T-cell (primary cell): ENCODE data around the gene LY86. TPM values are rescaled to one million over a fixed set of nuclear protein-coding genes. Genes with fewer than 3 reads are reported as not detected.

ENCODE experiments used
- ATAC-seq, 4 experiments: fragments of 200-7000 bp in 3 of 4; fragments of 150-1000 bp in 1 of 4; cut with Tn5 transposase; replicated peaks in 1 of 4; 1 replicate in 3 of 4; 2 replicates in 1 of 4; pipeline ENCODE4 v1.10.0; 2021; ENCODE audit warnings: moderate library complexity in 3 of 4, mild to moderate bottlenecking in 2 of 4, moderate number of reproducible peaks in 1 of 4
- CTCF ChIA-PET, 2 donors: fragments of 300-600 bp; sonication (Branson Sonifier 250); formaldehyde crosslinking; loops; one replicate each; lab custom pipeline; 2022; ENCODE audit warnings: antibody characterized with exemption in 2 of 2; lab: Charles Lee
- POLR2A ChIA-PET, 2 donors: fragments of 300-600 bp; sonication (Branson Sonifier 250); formaldehyde crosslinking; loops; one replicate each; lab custom pipeline; 2022; ENCODE audit warnings: antibody characterized with exemption in 2 of 2; lab: Charles Lee
- DNase-seq, 35 experiments: peaks; one replicate each; pipeline versions ENCODE4 v3.0.0 to v3.0.0-alpha.2; 2013 to 2023
- H3K27ac ChIP-seq: one replicate; pipeline ENCODE4 v1.5.1; 2013; ENCODE audit warnings: low read length
- H3K27me3 ChIP-seq, 2 experiments: replicated peaks in 1 of 2; 1 replicate in 1 of 2; 2 replicates in 1 of 2; pipeline versions ENCODE4 v1.6.1 to v1.7.0; 2013; ENCODE audit warnings: low read length in 1 of 2, mixed read lengths in 1 of 2; ENCODE audit not compliant: control insufficient read depth in 2 of 2, insufficient read depth in 2 of 2; ENCODE audit errors: extremely low read depth in 1 of 2
- H3K36me3 ChIP-seq, 2 donors: 1 replicate in 1 of 2; 2 replicates in 1 of 2; pipeline versions ENCODE4 v1.6.1 to v1.7.0; 2013; ENCODE audit warnings: low read length in 1 of 2; ENCODE audit not compliant: control insufficient read depth in 2 of 2, insufficient read depth in 1 of 2; ENCODE audit errors: extremely low read depth in 1 of 2
- H3K4me1 ChIP-seq, 2 experiments: 1 replicate in 1 of 2; 2 replicates in 1 of 2; pipeline versions ENCODE4 v1.6.1 to v1.7.0; 2013; ENCODE audit warnings: low read length in 2 of 2, mixed read lengths in 1 of 2; ENCODE audit not compliant: insufficient read depth in 2 of 2, control insufficient read depth in 1 of 2; ENCODE audit errors: extremely low read depth in 1 of 2
- H3K4me3 ChIP-seq, 2 donors: 1 replicate in 1 of 2; 2 replicates in 1 of 2; pipeline versions ENCODE4 v1.5.1 to v1.7.0; 2013; ENCODE audit warnings: mild to moderate bottlenecking in 2 of 2, low read length in 1 of 2, moderate library complexity in 1 of 2; ENCODE audit not compliant: control insufficient read depth in 1 of 2; ENCODE audit errors: extremely low read depth in 1 of 2
- H3K9me3 ChIP-seq: 2 replicates; pipeline ENCODE4 v1.7.0; 2013
- H3K27ac Mint-ChIP-seq, 2 donors: one replicate each; pipeline ENCODE4 v1.8.0; 2020 to 2021; ENCODE audit warnings: mild to moderate bottlenecking in 2 of 2, mixed read lengths in 2 of 2
- H3K27me3 Mint-ChIP-seq, 2 donors: one replicate each; pipeline ENCODE4 v1.8.0; 2021 to 2022; ENCODE audit warnings: mixed read lengths in 2 of 2
- H3K36me3 Mint-ChIP-seq: one replicate; pipeline ENCODE4 v1.8.0; 2021; ENCODE audit warnings: mixed read lengths
- H3K4me1 Mint-ChIP-seq, 3 donors: one replicate each; pipeline ENCODE4 v1.8.0; 2020 to 2022; ENCODE audit warnings: mixed read lengths in 3 of 3, mild to moderate bottlenecking in 1 of 3
- H3K4me3 Mint-ChIP-seq, 3 donors: one replicate each; pipeline ENCODE4 v1.8.0; 2020 to 2022; ENCODE audit warnings: mild to moderate bottlenecking in 3 of 3, mixed read lengths in 3 of 3, moderate library complexity in 3 of 3
- H3K9me3 Mint-ChIP-seq, 3 donors: one replicate each; pipeline ENCODE4 v1.8.0; 2020 to 2022; ENCODE audit warnings: mixed read lengths in 3 of 3
- WGBS: methylation state at CpG from one replicate; pipeline ENCODE4 v1.1.5; 2013; ENCODE audit warnings: missing lambda C conversion rate; ENCODE audit not compliant: insufficient coverage; 5-methylcytosine and 5-hydroxymethylcytosine counted together
- total RNA-seq, 35 experiments: library from RNA in 6 of 35; stranded (reverse) in 6 of 35; fragments of 120-200 nt in 1 of 35; gene quantifications; one replicate each; pipeline versions ENCODE4 v1.2.1 to v1.2.4 and lab custom pipeline; 2013 to 2026

The LY86 gene
- total RNA-seq, 5 donors from 2014 or later (not counting 1 experiment from before 2014, with no cell fraction given) = 0.54 to 3.6 (median 2.5) TPM

- Mint-ChIP-seq H3K36me3 (no peaks in the 10 kb centered on the region), H3K4me3 (no peak overlapping the region), H3K27ac (no peak overlapping the region), H3K27me3 (peaks cover 0 to 3% of the 10 kb centered on the region in 2 donors), H3K4me1 (peaks cover 0 to 5% (median 0%) of the 10 kb centered on the region in 3 donors), H3K9me3 (no peaks in the 10 kb centered on the region)
- H3K4me3 ChIP-seq = no peak overlapping the region
- ATAC-seq = no peak
- CTCF ChIA-PET = no interaction called here
- POLR2A ChIA-PET = no interaction called here
- DNase-seq = no peak
- peaks cover 0 to 4% of the 10 kb centered on the region in 2 experiments for H3K27me3 ChIP-seq
- no CpG with 5 or more reads among the region's 4 CpGs for WGBS
- no peak overlapping the region for H3K27ac ChIP-seq
- peaks cover 0 to 3% of the 10 kb centered on the region in 2 donors for H3K36me3 ChIP-seq
- H3K4me1 ChIP-seq = no peaks in the 10 kb centered on the region
- H3K9me3 ChIP-seq = no peaks in the 10 kb centered on the region
Observed at GRCh38 chr6:6566766-6567165, 21.8 kb upstream of the LY86 start.

GRCh38 chr6:6569096-6569810, 19.3 kb upstream of the LY86 start:
- Mint-ChIP-seq H3K36me3 (peaks cover 7% of the 10 kb centered on the region), H3K27me3 (peaks cover 0 to 11% of the 10 kb centered on the region in 2 donors), H3K4me1 (peaks cover 0 to 2% (median 0%) of the 10 kb centered on the region in 3 donors), H3K9me3 (peaks cover 0 to 12% (median 4%) of the 10 kb centered on the region in 3 donors), H3K4me3 (no peak overlapping the region), H3K27ac (no peak overlapping the region)
- CTCF ChIA-PET = interaction anchor here in 1 of 2 donors (0.9 kb wide), 1 partner anchor 11 kb away, joined by 3 read pairs; no protein-coding TSS in a partner anchor
- POLR2A ChIA-PET = interaction anchor here in 1 of 2 donors (0.6 kb wide), 2 partner anchors 39 to 1290 kb away, joined by 3 to 6 read pairs; no protein-coding TSS in a partner anchor
- WGBS = 86% methylated on average over 9 of the region's 13 CpGs
- Histone ChIP-seq H3K4me3 (no peak overlapping the region), H3K4me1 (no peaks in the 10 kb centered on the region), H3K27me3 (no peaks in the 10 kb centered on the region), H3K9me3 (no peaks in the 10 kb centered on the region), H3K36me3 (peaks cover 0 to 3% of the 10 kb centered on the region in 2 donors), H3K27ac (no peak overlapping the region)
- no peak for DNase-seq
- ATAC-seq = no peak

- Mint-ChIP-seq H3K4me3 (no peak overlapping the region), H3K36me3 (peaks cover 10% of the 10 kb centered on the region), H3K27ac (no peak overlapping the region), H3K27me3 (peaks cover 0 to 11% of the 10 kb centered on the region in 2 donors), H3K9me3 (peaks cover 0 to 18% (median 4%) of the 10 kb centered on the region in 3 donors), H3K4me1 (no peaks in the 10 kb centered on the region)
- H3K4me3 ChIP-seq = no peak overlapping the region
- POLR2A ChIA-PET = interaction anchor here in 1 of 2 donors (0.6 kb wide), 1 partner anchor 1291 kb away, joined by 6 read pairs; no protein-coding TSS in a partner anchor
- ATAC-seq (no peak), DNase-seq (no peak)
- no peak overlapping the region for H3K27ac ChIP-seq
- H3K27me3 ChIP-seq = no peaks in the 10 kb centered on the region
- H3K4me1 ChIP-seq = no peaks in the 10 kb centered on the region
- H3K36me3 ChIP-seq = peaks cover 0 to 3% of the 10 kb centered on the region in 2 donors
- H3K9me3 ChIP-seq = no peaks in the 10 kb centered on the region
- no CpG with 5 or more reads among the region's 2 CpGs for WGBS
- CTCF ChIA-PET = interaction anchor here in 1 of 2 donors (0.6 to 0.9 kb wide), 2 partner anchors 11 to 184 kb away, joined by 3 read pairs; no protein-coding TSS in a partner anchor
Observed at GRCh38 chr6:6569811-6570164, 18.7 kb upstream of the LY86 start.

- H3K9me3 ChIP-seq = no peaks in the 10 kb centered on the region
- no CpG with 5 or more reads among the region's 4 CpGs for WGBS
- peaks cover 0 to 11% of the 10 kb centered on the region in 2 donors for H3K27me3 Mint-ChIP-seq
- no peak for ATAC-seq
- peaks cover 0 to 3% of the 10 kb centered on the region in 2 donors for H3K36me3 ChIP-seq
- peaks cover 0 to 18% (median 4%) of the 10 kb centered on the region in 3 donors for H3K9me3 Mint-ChIP-seq
- no peaks in the 10 kb centered on the region for H3K4me1 ChIP-seq
- no peak overlapping the region for H3K4me3 ChIP-seq
- DNase-seq = no peak
- POLR2A ChIA-PET = interaction anchor here in 1 of 2 donors (0.6 kb wide), 1 partner anchor 1933 kb away, joined by 3 read pairs; no protein-coding TSS in a partner anchor
- peaks cover 10% of the 10 kb centered on the region for H3K36me3 Mint-ChIP-seq
- H3K27me3 ChIP-seq = no peaks in the 10 kb centered on the region
- no peaks in the 10 kb centered on the region for H3K4me1 Mint-ChIP-seq
- H3K4me3 Mint-ChIP-seq = no peak overlapping the region
- H3K27ac Mint-ChIP-seq = no peak overlapping the region
- no peak overlapping the region for H3K27ac ChIP-seq
- CTCF ChIA-PET = no interaction called here
Observed at GRCh38 chr6:6570929-6571671, 17.4 kb upstream of the LY86 start.

- CTCF ChIA-PET = interaction anchor here in 1 of 2 donors (1.1 kb wide), 1 partner anchor 24 kb away, joined by 3 read pairs; no protein-coding TSS in a partner anchor
- ATAC-seq = no peak
Observed at GRCh38 chr6:6575143-6575542, 13.4 kb upstream of the LY86 start.

GRCh38 chr6:6577735-6578134, 10.8 kb upstream of the LY86 start:
- no peak for ATAC-seq
- peaks cover 0 to 3% of the 10 kb centered on the region in 2 donors for H3K36me3 ChIP-seq

More at GRCh38 chr6:6575143-6575542, 13.4 kb upstream of the LY86 start:
- H3K4me1 Mint-ChIP-seq = peaks cover 0 to 11% (median 6%) of the 10 kb centered on the region in 3 donors
- POLR2A ChIA-PET = interaction anchor here in 1 of 2 donors (0.6 kb wide), 1 partner anchor 126 kb away, joined by 4 read pairs; no protein-coding TSS in a partner anchor
- H3K4me3 Mint-ChIP-seq = no peak overlapping the region
- Histone ChIP-seq H3K4me3 (no peak overlapping the region), H3K9me3 (no peaks in the 10 kb centered on the region), H3K27ac (no peak overlapping the region), H3K27me3 (peaks cover 0 to 5% of the 10 kb centered on the region in 2 experiments), H3K4me1 (no peaks in the 10 kb centered on the region), H3K36me3 (no peaks in the 10 kb centered on the region)
- peaks cover 0 to 10% of the 10 kb centered on the region in 2 donors for H3K27me3 Mint-ChIP-seq
- no peak overlapping the region for H3K27ac Mint-ChIP-seq
- WGBS = 92% methylated on average over 2 of the region's 4 CpGs
- DNase-seq = no peak
- H3K36me3 Mint-ChIP-seq = peaks cover 13% of the 10 kb centered on the region
- peaks cover 0 to 22% (median 6%) of the 10 kb centered on the region in 3 donors for H3K9me3 Mint-ChIP-seq

More at GRCh38 chr6:6577735-6578134, 10.8 kb upstream of the LY86 start:
- H3K27ac Mint-ChIP-seq = no peak overlapping the region
- DNase-seq = no peak
- H3K27me3 Mint-ChIP-seq = peaks cover 0 to 10% of the 10 kb centered on the region in 2 donors
- H3K9me3 Mint-ChIP-seq = peaks cover 0 to 22% (median 6%) of the 10 kb centered on the region in 3 donors
- POLR2A ChIA-PET = no interaction called here
- H3K4me1 ChIP-seq = peaks cover 4 to 5% of the 10 kb centered on the region in 2 experiments
- H3K4me1 Mint-ChIP-seq = peaks cover 10 to 25% (median 18%) of the 10 kb centered on the region in 3 donors
- H3K4me3 ChIP-seq = no peak overlapping the region
- H3K9me3 ChIP-seq = no peaks in the 10 kb centered on the region
- peaks cover 13% of the 10 kb centered on the region for H3K36me3 Mint-ChIP-seq
- no peak overlapping the region for H3K4me3 Mint-ChIP-seq
- no peak overlapping the region for H3K27ac ChIP-seq
- peaks cover 0 to 5% of the 10 kb centered on the region in 2 experiments for H3K27me3 ChIP-seq
- CTCF ChIA-PET = no interaction called here
- WGBS = no CpG with 5 or more reads among the region's 1 CpG
